Cerebellar nuclear complex (tissue), 1 donor: ENCODE data around the gene GIGYF1.
"Not testable (repeated sequence)": the region's sequence is repeated elsewhere in the genome, so short reads cannot be mapped to it uniquely, and the experiment has no call there.

ENCODE experiments used
- DNase-seq, 2 experiments: peaks; one replicate each; lab custom pipeline; 2025; lab: John Stamatoyannopoulos, UW

The GIGYF1 gene

GRCh38 chr7:100694098-100694745 lies at the start of gene GIGYF1:
TSS of gene GIGYF1 (minus strand) at chr7:100694250. CDS start at chr7:100688238, 6,012 bp downstream.
- DNase-seq, result no peak

DNA sequence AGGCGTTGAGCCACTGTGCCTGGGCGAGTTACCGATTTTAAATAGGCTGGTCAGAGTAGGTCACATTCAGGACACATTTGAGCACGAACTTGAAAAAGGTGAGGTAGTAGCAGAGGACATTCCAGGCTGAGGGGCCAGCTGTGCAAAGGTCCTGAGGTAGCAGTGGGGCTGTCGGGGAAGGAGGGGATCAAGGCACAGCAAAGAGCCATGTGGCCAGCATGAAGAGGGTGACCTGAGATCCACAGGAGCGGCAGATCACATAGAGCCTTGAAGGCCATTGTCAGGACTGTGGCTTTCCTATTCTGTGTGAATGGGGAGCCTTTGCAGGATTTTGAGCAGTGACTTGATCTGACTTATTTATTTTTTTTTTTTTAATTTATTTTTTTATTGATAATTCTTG lies 45.9 kb upstream of the GIGYF1 start:
- no peak for DNase-seq

GRCh38 chr7:100736671-100737070 lies 42.6 kb upstream of the GIGYF1 start:
- no peak for DNase-seq

GRCh38 chr7:100735730-100736129 lies 41.7 kb upstream of the GIGYF1 start:
- DNase-seq, result no peak

DNA sequence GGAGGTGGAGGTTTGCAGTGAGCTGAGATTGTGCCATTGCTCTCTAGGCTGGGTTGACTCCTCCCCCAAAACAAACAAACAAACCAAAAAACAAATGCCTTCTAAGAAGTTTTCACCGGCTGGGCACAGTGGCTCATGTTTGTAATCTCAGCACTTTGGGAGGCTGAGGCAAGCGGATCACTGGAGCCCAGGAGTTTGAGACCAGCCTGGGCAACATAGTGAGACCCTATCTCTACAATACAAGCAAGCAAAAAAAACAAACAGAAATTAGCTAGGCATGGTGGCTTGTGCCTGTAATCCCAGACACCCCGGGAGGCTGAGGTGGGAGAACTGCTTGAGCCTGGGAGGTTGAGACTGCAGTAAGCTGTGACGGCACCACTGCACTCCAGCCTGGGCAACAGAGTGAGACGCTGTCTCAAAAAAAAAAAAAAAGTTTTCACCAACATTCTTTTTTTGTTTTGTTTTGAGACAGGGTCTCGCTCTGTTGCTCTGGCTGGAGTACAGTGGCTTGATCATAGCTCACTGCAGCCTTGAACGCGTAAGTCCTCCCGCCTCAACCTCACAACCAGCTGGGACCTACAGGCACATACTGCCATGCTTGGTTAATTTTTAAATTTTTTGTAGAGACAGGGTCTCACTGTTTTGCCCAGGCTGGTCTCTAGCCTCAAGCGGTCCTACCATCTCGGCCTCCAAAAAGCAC lies 38.0 kb upstream of the GIGYF1 start:
- no peak for DNase-seq

DNA sequence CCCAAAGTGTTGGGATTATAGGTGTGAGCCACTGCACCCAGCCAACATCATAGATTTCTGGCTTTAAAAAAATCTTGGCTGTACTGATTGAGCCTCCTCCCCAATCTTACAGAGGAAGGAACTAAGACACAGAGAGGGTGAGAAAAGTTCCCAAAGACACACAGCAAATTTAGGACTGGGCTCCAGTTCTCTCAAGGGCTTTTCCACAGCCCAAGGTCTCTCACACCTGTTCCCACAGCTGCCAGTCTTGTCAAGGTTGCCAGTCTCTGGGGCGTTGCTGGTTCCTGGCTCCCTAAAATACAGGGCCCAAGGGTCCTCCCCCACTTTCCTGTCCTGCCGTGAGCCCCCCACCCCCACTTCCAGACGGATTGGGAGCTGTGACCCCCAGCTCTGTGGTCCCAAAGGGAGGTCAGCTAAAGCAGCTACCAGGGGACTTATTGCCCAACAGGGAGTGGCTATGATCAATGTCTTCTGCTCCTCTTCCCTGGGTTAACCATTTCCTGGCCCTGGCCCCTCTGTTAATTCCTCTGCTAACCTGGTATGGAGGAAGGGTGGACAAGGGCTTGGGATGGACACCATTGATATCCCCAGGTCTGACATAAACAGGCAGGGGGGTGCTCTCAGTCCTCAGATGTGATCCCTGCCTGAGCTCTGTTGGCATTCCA lies 36.2 kb upstream of the GIGYF1 start:
- no peak for DNase-seq

DNA sequence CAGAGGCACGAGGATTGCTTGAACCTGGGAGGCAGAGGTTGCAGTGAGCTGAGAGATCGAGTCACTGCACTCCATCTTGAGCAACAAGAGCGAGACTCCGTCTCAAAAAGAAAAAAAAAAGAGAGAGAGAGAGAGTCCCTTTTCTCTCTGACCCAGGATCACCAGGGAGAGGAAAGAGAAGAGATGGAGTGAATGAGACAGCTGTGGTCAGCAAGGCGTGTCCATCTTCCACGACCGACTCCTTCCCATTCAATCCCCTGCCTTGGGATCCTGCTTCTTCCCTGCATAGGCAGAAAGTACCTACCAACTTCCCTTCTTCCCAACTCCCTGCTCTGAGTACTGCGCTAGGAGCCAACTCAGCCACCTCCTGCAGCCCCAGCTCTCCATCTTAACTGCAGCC lies 34.1 kb upstream of the GIGYF1 start:
- no peak for DNase-seq

- no peak for DNase-seq
These were observed 33.1 kb upstream of the GIGYF1 start for GRCh38 chr7:100726996-100727761.

GRCh38 chr7:100724364-100724763 lies 30.3 kb upstream of the GIGYF1 start:
- DNase-seq, result not testable (repeated sequence)

- DNase-seq, result no peak
These were observed 29.8 kb upstream of the GIGYF1 start for GRCh38 chr7:100723732-100724275.

GRCh38 chr7:100722480-100723212 lies 28.6 kb upstream of the GIGYF1 start:
- DNase-seq, result no peak

DNA sequence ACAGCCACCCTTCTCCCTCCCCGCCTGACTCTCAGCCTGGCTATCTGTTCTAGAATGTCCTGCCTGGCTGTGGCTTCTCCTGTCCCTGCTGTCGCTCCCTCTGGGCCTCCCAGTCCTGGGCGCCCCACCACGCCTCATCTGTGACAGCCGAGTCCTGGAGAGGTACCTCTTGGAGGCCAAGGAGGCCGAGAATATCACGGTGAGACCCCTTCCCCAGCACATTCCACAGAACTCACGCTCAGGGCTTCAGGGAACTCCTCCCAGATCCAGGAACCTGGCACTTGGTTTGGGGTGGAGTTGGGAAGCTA lies 27.4 kb upstream of the GIGYF1 start:
- DNase-seq, result no peak

GRCh38 chr7:100720671-100721504 lies 26.8 kb upstream of the GIGYF1 start:
- DNase-seq, result no peak

GRCh38 chr7:100720279-100720670 lies 26.2 kb upstream of the GIGYF1 start, which contains the start of gene EPO:
TSS of gene EPO (plus strand) at chr7:100720468. CDS start at chr7:100720981, 513 bp downstream.
- no peak for DNase-seq

- no peak for DNase-seq
These were observed 25.7 kb upstream of the GIGYF1 start for GRCh38 chr7:100719523-100720278.

DNA sequence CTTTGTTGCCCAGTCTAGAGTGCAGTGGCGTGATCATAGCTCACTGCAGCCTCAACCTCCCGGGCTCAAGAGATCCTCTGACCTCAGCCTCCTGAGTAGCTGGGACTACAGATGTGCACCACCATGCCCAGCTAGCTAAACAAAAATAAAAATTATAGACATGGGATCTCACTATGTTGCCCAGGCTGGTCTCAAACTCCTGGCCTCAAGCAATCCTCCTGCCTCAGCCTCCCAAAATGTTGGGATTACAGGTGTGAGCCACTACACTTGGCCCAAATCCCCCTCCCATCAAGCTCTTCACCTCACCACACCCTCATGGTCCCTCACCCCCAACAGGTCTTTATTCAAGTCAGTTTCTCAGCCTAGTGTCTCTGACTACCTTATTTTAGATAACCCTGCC lies 23.0 kb upstream of the GIGYF1 start:
- DNase-seq, result not testable (repeated sequence)

DNA sequence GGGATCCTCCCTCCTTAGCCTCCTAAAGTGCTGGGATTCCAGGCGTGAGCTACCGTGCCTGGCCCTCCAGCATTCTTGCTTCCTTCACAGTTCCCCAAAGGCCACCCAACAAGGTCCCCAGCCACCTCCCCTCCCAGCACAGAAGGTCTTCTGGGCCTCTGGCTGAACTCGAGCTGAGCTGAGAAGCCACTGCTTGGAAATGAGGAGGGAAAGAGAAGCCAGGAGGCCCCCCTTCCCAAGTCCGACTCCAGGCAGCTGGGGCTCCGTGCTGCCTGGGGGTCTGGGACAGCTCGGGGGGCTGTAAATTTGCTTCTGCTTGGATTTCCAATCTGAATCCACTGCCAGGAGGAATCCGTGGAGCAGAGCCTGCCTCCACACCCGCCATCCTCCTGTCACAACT lies 20.7 kb upstream of the GIGYF1 start:
- no peak for DNase-seq

- no peak for DNase-seq
These were observed 17.3 kb upstream of the GIGYF1 start for GRCh38 chr7:100711369-100711768.

DNA sequence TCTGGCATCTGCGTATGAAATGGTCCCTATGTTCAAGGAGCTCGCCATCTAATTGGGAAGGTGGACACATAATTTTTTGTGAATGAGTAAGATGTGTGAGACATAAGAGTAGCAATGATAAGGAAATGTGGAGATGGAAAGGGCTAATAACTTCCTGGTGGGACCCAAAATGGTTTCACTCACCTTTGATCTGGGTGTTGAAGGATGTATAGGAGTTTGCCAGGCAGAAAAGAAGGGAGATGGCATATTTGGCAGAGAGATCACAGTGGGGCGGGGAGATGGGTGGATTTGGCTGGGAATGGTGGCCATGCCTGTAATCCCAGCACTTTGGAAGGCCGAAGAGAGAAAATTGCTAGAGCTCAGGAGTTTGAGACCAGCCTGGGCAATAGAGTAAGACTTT lies 16.4 kb upstream of the GIGYF1 start:
- no peak for DNase-seq

- DNase-seq, result no peak
These were observed 14.3 kb upstream of the GIGYF1 start for GRCh38 chr7:100708395-100708794.
